ENCODE results near the gene EPS8L2.
A peak's percentile ranks its signal among the peaks of the same experiment; 100 is the strongest.
"Not testable (repeated sequence)": the region's sequence is repeated elsewhere in the genome, so short reads cannot be mapped to it uniquely, and the experiment has no call there.

EPS8L2 gene

DNA sequence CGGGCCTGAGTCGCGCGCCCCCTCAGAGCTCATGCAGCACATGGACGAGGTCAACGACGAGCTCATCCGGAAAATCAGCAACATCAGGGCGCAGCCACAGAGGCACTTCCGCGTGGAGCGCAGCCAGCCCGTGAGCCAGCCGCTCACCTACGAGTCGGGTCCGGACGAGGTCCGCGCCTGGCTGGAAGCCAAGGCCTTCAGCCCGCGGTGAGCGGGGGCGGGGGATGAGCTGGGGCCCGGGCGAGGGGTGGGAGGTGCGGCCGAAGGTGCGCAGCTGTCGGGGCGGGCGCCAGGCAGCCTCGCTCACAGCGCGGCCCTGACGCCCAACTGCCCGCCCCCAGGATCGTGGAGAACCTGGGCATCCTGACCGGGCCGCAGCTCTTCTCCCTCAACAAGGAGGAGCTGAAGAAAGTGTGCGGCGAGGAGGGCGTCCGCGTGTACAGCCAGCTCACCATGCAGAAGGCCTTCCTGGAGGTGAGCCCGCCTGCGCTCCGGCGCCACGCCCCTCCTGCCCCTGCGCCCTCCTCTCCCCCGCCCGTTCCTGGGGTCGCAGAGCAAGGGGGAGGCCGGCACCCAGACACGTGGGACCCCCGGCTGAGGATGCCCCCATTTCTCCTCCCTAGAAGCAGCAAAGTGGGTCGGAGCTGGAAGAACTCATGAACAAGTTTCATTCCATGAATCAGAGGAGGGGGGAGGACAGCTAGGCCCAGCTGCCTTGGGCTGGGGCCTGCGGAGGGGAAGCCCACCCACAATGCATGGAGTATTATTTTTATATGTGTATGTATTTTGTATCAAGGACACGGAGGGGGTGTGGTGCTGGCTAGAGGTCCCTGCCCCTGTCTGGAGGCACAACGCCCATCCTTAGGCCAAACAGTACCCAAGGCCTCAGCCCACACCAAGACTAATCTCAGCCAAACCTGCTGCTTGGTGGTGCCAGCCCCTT is 20.5 kb downstream of the EPS8L2 start:
- no peak for DNase-seq

- no peak for DNase-seq
These were observed 21.3 kb downstream of the EPS8L2 start for GRCh38 chr11:727281-727701.

- no peak for DNase-seq
These were observed 22.1 kb downstream of the EPS8L2 start for GRCh38 chr11:727859-728748.

GRCh38 chr11:728901-729491 is 23.0 kb downstream of the EPS8L2 start:
- DNase-seq: no peak

DNA sequence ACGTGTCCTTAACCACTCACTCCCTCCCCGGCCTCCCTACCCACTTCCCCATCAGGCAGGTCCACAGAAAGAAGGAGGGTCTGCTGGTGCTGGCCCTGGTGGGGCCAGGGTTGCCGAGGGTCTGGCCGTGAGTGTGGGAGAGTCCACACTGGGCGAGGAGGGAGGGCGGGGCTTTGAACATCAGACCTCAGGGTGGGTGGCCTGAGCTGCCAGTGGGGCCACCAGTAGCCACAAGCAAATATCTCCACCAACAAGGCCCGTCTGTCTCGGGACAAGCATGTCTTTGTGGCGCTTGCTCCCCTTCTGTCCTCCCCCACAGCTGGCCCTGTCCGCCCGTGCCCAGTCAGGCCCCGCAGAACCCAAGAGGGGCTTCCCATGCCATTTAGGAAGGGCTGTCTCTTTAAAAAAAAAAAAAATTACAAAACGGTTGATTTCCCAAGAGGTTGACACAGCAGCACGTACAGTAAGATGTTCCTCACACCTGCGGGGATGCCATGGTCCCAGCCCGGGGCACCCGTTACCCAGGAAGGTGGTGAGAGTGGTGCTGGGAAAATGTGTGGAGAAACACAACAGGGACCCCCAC is 23.6 kb downstream of the EPS8L2 start:
- no peak for DNase-seq

DNA sequence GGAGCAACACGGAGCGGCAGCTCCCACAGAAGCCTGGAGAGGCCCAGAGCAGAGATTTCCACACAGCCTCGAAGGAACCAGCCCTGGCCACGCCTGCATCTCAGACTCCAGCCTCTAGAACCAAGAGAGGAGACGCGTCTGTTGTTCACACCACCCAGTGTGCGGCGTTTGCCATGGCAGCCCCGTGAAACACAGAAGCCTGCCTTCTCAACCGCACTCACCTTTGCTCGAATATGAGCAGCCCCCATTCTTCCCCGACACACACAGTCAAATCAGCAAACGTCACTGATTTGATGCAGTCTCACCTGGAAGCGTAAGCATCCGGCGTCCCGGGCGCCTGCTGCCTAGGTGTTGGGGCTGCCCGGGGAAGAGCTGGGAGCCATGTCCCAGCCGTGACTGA is 27.0 kb downstream of the EPS8L2 start:
- no peak for DNase-seq

DNA sequence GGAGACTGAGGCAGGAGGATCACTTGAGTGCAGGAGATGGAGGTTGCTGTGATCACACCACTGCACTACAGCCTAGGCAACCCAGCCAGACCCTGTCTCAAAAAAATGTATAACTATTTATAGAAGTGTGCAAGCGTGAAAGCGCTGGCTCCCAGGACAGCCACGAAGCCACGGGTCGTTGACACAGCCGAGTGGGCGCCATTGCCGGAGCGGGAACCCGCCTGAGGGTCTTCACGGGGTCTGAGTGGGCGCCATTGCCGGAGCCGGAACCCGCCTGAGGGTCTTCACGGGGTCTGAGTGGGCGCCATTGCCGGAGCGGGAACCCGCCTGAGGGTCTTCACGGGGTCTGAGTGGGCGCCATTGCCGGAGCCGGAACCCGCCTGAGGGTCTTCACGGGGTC is 28.5 kb downstream of the EPS8L2 start:
- DNase-seq: not testable (repeated sequence)

DNA sequence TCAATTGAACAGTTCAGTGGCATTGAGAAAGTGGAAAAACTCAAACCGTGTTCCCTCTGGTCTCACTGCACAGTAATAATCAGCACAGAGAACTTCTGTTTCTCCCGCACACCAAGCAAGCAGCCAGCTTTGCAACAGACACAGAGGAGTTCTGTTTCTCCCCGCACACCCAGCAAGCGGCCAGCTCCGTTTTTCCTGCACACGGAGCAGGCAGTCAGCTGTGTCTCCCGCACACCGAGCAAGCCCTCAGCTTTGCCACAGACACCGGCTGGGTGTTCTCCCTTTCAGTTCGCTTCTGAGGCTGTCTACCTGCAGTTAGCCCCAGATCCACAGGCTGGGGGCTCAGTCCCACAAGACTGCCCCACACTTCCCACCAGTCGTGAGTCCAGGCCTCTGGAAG is 31.3 kb downstream of the EPS8L2 start:
- DNase-seq: no peak

DNA sequence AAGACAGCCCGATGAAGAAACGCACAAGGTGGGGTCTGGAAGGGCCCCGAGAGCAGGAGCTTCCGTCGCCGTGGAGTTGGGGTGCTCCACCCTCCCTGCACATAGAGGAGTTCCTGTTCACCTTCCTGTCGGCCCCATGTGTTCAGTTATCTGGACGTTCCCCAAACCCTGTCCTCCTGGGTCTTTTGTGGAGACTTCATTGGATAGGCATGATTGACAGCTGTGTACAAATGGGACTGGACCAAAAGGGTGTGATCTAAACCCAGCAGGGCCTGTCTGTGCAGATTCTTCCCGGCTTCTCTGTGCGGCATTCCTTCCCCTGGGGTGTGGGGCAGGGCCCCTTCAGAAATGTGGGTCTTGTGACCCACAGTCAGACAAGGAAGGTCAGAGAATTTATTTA is 31.9 kb downstream of the EPS8L2 start:
- not testable (repeated sequence) for DNase-seq

- DNase-seq: no peak
These were observed 36.1 kb downstream of the EPS8L2 start for GRCh38 chr11:742156-742546.

GRCh38 chr11:742571-743201 is 36.7 kb downstream of the EPS8L2 start:
- DNase-seq: no peak

- no peak for DNase-seq
These were observed 39.4 kb downstream of the EPS8L2 start for GRCh38 chr11:745428-745827.

DNA sequence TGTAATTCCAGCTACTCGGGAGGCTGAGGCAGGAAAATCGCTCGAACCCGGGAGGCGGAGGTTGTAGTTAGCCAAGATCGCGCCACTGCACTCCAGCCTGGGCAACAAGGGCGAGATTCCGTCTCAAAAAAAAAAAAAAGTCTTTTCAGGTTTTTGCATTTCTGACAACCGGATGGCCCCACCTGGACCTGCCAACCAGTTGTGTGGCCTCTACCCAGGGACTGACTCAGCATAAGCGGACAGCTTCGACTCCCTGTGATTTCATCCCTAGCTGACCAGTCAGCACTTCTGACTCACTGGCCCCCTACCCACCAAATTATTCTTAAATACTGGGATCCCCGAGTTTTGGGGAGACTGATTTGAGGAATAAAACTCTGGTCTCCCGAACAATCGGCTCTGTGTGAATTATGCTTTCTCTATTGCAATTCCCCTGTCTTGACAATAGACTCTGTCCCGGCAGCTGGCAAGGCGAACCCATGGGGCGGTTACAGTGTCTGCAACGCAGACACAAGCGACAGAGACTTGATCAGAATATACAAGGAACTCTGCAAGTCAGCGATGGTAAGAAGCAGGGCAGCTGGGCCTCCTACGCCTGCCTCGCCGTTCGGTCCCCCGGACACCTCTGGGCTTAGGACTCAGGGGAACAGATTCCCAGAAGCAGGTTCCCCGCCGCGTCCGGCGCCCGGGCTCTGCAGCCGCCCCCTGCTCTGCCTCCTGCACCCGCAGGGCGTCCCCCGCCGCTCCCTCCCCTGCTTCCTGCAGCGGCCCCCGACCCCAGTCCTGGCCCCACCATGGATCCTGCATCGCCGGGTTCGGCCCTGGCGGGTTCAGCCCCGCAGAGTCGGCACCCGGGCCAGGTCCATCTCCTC is 40.5 kb downstream of the EPS8L2 start:
- peak; percentile 24 for DNase-seq

- peak; percentile 42 for DNase-seq
These were observed 41.4 kb downstream of the EPS8L2 start, which contains the start of gene TALDO1 for GRCh38 chr11:747158-748006. Gene TALDO1 (plus strand): TSS chr11:747464. CDS start chr11:747482, 18 bp downstream.

DNA sequence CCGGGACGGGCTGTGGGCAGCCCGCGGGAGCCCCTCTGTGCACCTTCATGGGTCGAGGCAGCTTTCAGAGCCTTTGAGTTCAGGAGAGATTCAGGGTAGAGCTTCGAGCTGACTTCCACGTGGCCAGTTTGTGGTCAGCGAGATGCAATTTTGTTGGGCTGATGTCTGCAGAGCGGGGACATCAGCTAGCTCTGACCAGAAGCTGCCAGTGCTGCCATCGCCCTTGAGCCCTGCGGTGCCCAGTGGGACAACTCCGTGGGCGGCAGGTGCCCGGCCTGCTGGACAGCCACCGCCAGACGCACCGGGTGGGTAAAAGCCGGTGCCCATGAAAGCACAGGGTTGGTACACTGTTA is 42.0 kb downstream of the EPS8L2 start:
- no peak for DNase-seq

- DNase-seq: no peak
These were observed 43.7 kb downstream of the EPS8L2 start for GRCh38 chr11:749731-750130.

GRCh38 chr11:760236-760635 is 54.2 kb downstream of the EPS8L2 start:
- no peak for DNase-seq

DNA sequence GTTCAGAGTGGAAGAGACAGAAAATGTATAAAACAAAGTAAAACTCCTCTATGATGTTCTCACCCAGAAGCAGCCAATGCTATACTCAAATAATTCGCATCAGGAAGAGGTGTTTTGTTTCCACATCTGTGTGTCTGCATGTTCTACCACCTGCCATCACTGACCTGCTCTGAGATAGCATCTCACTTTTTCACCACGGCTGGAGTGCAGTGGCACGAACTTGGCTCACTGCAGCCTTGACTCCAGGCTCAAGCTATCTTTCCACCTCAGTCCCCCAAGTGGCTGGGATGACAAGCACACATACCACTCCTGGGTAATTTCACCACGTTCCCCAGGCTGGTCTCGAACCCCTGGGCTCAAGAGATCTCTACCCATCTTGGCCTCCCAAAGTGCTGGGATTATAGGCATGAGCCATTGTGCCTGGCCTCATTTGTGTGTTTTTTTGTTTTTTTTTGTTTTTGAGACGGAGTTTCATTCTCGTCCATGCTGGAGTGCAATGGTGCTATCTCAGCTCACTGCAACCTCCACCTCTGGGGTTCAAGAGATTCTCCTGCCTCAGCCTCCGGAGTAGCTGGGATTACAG is 55.6 kb downstream of the EPS8L2 start:
- no peak for DNase-seq

- DNase-seq: no peak
These were observed 56.5 kb downstream of the EPS8L2 start for GRCh38 chr11:762421-763072.

DNA sequence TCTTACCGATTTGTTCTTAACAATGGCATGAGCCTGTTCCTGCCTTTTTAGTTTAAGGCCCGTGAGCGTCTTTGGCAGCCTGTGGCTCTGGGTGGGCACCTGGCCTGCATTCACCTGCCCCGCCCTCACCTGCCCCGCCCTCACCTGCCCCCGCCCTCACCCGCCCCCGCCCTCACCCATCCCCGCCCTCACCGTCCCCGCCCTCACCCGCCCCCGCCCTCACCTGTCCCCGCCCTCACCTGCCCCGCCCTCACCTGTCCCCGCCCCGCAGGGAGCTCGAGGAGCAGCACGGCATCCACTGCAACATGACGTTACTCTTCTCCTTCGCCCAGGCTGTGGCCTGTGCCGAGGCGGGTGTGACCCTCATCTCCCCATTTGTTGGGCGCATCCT is 57.0 kb downstream of the EPS8L2 start:
- no peak for DNase-seq

Data from GF-D8 (cell line).